IMR-90 (cell line): Measurements from ENCODE around the gene PLD5.

Experiments used
- CEBPB ChIP-seq: IDR thresholded peaks from 2 replicates; pipeline ENCODE4 v1.6.1; 2012; ENCODE audit warnings: low read depth, low read length, improper control_type of control experiment
- CHD1 ChIP-seq: IDR thresholded peaks from 2 replicates; pipeline ENCODE4 v1.6.1; 2012; ENCODE audit warnings: low read depth, low read length, improper control_type of control experiment
- CTCF ChIP-seq: conservative IDR thresholded peaks from 2 replicates; pipeline ENCODE4 v1.5.1; 2012; ENCODE audit warnings: mild to moderate bottlenecking, low read depth, low read length, improper control_type of control experiment
- ELK1 ChIP-seq: fragments of 150-350 bp; IDR thresholded peaks from 2 replicates; pipeline ENCODE4 v1.6.1; 2016; ENCODE audit warnings: low read depth, mild to moderate bottlenecking, low read length, moderate library complexity, borderline replicate concordance
- MAFK ChIP-seq: IDR thresholded peaks from 2 replicates; pipeline ENCODE4 v1.6.1; 2012; ENCODE audit warnings: low read depth, low read length, improper control_type of control experiment
- MXI1 ChIP-seq: IDR thresholded peaks from 2 replicates; pipeline ENCODE4 v1.6.1; 2012; ENCODE audit warnings: low read depth, mild to moderate bottlenecking, low read length, moderate library complexity, borderline replicate concordance
- POLR2A ChIP-seq: IDR thresholded peaks from 2 replicates; pipeline ENCODE4 v1.6.1; 2012; ENCODE audit warnings: mild to moderate bottlenecking, low read depth, low read length
- RAD21 ChIP-seq: IDR thresholded peaks from 2 replicates; pipeline ENCODE4 v1.6.1; 2012; ENCODE audit warnings: low read length, improper control_type of control experiment
- RFX5 ChIP-seq: IDR thresholded peaks from 2 replicates; pipeline ENCODE4 v1.8.0; 2012; ENCODE audit warnings: low read depth, mild to moderate bottlenecking, low read length, moderate library complexity
- SMC3 ChIP-seq: fragments of 150-350 bp; IDR thresholded peaks from 2 replicates; pipeline ENCODE4 v1.6.1; 2016; ENCODE audit warnings: low read depth, mild to moderate bottlenecking, antibody characterized with exemption, low read length, moderate library complexity
- USF2 ChIP-seq: fragments of 150-350 bp; IDR thresholded peaks from 2 replicates; pipeline ENCODE4 v1.6.1; 2017; ENCODE audit warnings: mild to moderate bottlenecking, antibody characterized with exemption, low read length, low read depth

- TF ChIP-seq CTCF (no peak), CHD1 (no peak), POLR2A (no peak), RFX5 (no peak), CEBPB (no peak), MAFK (no peak), RAD21 (no peak), USF2 (no peak), MXI1 (no peak), ELK1 (no peak), SMC3 (no peak)
Measured at GRCh38 chr1:242567596-242567995, 43.1 kb upstream of the PLD5 start.
